ENCODE data around the gene TNNT3. TPM values are rescaled to one million over a fixed set of nuclear protein-coding genes. Genes with fewer than 3 reads are reported as not detected.

The TNNT3 gene
- total RNA-seq, 1 donor from 2014 or later = not detected

DNA sequence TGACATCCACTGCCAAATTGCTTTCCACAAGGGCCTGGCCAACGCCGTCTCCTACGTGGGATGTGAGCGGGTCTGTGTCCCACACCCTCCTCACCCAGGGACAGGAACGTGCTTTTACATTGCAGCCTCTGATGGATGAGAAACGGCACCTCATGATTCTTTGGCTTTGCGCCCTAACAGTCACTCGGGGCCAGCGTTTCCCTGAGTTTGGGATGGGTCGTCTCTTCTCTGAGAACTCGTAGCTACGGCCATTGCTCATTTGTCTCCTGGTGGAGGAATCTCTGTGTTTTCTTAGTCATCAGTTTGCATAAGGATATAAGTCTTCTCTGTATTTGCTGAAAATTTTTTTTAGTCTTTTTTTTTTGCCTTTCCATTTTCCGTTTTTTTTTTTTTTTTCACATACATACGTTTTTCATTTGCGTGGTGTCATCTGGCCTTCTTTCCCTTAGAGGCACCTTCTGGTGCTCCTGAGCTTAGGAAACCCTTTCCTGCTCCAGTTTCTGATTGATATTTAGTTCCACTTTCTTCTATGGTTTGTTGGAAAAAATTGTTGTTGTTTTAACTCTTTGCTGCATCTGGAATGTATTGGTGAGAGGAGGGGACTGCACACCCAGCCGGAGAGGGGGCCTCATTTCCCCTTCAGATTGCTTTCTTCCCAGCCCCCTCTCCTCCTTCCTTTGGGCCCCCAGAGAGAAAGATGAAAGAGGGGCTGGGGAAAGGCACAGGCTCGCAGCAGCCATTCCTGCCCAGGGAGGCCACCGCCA, 12.0 kb downstream of the TNNT3 start:
- H3K27me3 ChIP-seq (ENCODE audit: control insufficient read depth, insufficient read depth, low read length) = no peaks in the 10 kb centered on the region
- DNase-seq (ENCODE audit: low read depth) = peak; percentile 22
- H3K4me3 ChIP-seq (ENCODE audit: low read depth, low read length) = no peak overlapping the region
- no peaks in the 10 kb centered on the region for H3K36me3 ChIP-seq (ENCODE audit: control insufficient read depth, insufficient read depth, low read length)
- TF ChIP-seq, protein P1, sequence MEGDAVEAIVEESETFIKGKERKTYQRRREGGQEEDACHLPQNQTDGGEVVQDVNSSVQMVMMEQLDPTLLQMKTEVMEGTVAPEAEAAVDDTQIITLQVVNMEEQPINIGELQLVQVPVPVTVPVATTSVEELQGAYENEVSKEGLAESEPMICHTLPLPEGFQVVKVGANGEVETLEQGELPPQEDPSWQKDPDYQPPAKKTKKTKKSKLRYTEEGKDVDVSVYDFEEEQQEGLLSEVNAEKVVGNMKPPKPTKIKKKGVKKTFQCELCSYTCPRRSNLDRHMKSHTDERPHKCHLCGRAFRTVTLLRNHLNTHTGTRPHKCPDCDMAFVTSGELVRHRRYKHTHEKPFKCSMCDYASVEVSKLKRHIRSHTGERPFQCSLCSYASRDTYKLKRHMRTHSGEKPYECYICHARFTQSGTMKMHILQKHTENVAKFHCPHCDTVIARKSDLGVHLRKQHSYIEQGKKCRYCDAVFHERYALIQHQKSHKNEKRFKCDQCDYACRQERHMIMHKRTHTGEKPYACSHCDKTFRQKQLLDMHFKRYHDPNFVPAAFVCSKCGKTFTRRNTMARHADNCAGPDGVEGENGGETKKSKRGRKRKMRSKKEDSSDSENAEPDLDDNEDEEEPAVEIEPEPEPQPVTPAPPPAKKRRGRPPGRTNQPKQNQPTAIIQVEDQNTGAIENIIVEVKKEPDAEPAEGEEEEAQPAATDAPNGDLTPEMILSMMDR (IDR thresholded peaks at IDR 0.05; ENCODE audit: insufficient read depth, low read length, severe bottlenecking) = no peak
- peak; percentile 40 for FAIRE-seq

DNA sequence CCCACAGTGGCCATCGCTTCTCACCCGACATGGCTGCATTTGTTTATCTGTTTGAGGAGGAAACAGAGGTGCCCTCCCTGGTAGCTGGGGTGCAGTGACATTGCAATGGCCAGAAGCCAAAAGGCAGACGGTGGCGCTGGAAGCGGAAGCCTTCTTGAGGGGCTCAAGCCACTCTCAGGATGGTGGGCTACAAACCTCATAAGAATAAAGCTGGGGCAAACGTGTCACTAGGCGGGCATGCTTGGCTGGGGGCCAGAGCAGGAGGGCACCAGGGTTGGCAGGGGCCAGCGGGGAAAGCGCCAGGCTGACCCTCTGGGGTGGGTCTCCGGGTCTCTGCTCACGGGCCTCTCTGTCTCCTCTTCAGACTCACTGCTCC, 12.6 kb downstream of the TNNT3 start:
- FAIRE-seq = no peak
- H3K27me3 ChIP-seq (ENCODE audit: control insufficient read depth, insufficient read depth, low read length) = no peaks in the 10 kb centered on the region
- TF ChIP-seq, protein P1 (IDR thresholded peaks at IDR 0.05; ENCODE audit: insufficient read depth, low read length, severe bottlenecking) = no peak

DNA sequence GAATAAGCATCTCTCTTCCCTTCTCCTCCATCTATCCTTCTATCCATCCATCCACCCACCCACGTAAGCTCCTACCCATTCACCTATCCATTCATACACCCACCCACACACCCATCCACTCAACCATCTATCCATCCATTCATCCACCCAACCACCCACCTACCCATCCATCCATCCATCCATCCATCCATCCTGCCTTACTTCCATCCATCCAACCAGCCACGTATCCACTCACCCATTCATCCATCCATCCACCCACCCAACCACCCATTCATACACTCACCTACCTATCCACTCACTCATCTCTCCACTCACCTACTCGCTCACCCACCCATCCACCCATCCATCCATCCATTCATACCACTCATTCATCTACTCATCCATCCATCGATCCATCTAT, 13.2 kb downstream of the TNNT3 start:
- Histone ChIP-seq H3K27me3 (ENCODE audit: control insufficient read depth, insufficient read depth, low read length) (no peaks in the 10 kb centered on the region), H3K4me3 (ENCODE audit: low read depth, low read length) (no peak overlapping the region), H3K36me3 (ENCODE audit: control insufficient read depth, insufficient read depth, low read length) (no peaks in the 10 kb centered on the region)
- peak; percentile 32 for FAIRE-seq
- TF ChIP-seq, protein P1 (IDR thresholded peaks at IDR 0.05; ENCODE audit: insufficient read depth, low read length, severe bottlenecking) = no peak
- DNase-seq (ENCODE audit: low read depth) = no peak

More for the DNA sequence above, 12.6 kb downstream of the TNNT3 start:
- H3K4me3 ChIP-seq (ENCODE audit: low read depth, low read length) = no peak overlapping the region
- H3K36me3 ChIP-seq (ENCODE audit: control insufficient read depth, insufficient read depth, low read length) = no peaks in the 10 kb centered on the region
- DNase-seq (ENCODE audit: low read depth) = no peak

DNA sequence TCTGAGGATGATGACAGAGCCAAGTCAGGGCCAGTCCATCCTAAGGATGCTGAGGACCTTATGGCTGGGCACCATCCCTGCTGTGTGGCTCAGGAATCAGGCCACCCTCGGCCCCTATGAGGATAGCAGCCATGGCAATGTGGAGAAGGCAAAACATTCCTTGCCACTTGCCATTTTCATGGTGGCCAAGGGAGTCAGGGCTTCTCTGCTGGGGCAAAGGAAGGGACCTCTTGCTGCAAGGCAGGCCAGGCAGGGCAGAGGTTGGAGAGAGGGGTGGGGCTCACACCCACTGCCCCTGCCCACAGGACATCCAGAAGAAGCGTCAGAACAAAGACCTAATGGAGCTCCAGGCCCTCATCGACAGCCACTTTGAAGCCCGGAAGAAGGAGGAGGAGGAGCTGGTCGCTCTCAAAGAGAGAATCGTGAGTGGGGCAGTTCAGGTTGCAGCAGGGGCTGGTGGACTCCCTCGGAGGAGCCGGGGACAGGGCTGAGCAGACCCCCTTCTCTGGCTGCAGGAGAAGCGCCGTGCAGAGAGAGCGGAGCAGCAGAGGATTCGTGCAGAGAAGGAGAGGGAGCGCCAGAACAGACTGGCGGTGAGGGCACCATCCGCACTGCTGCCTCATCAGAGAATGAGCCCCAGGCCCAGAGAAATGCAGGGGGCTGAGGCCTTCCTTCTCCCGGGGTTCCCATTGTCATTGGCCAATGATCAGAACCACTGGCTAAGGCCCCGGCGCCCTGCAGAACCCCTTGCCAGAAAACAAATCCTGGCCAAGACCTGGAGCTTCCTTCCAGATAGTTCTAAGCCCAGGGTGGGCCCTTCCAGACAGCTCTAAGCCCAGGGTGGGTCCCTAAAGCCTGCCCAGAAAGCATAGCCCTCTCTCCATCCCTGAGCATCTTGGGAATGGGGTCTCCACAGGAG, 14.2 kb downstream of the TNNT3 start:
- TF ChIP-seq, protein P1 (IDR thresholded peaks at IDR 0.05; ENCODE audit: insufficient read depth, low read length, severe bottlenecking) = no peak
- no peak overlapping the region for H3K4me3 ChIP-seq (ENCODE audit: low read depth, low read length)
- H3K27me3 ChIP-seq (ENCODE audit: control insufficient read depth, insufficient read depth, low read length) = no peaks in the 10 kb centered on the region
- DNase-seq (ENCODE audit: low read depth) = no peak
- no peak for FAIRE-seq
- H3K36me3 ChIP-seq (ENCODE audit: control insufficient read depth, insufficient read depth, low read length) = no peaks in the 10 kb centered on the region

DNA sequence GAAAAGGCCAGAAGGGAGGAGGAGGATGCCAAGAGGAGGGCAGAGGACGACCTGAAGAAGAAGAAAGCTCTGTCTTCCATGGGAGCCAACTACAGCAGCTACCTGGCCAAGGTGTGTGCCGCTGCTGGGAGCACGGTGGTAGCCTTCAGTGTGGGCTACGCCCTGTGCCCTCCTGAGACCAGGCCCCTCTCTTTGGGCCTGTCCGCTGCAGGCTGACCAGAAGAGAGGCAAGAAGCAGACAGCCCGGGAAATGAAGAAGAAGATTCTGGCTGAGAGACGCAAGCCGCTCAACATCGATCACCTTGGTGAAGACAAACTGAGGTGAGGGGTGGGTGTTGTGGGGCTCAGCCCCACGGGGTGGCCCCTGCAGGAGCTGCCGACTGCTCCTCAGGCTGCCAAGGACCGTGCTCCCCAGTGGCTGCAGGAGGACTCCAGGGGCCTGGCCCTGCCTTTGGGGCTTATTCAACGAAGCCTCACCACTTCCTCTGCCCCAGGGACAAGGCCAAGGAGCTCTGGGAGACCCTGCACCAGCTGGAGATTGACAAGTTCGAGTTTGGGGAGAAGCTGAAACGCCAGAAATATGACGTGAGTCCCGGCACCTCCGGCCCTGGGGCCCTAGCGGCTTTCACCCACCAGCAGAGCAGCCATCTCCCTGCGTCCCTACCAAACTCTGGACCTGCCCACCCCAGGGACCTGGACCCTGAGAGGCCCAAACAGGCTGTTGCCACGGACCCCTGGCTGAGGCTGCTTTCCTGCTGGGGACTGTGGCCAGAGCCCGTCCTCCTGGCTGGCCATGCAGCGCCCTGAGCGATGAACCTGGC, 15.0 kb downstream of the TNNT3 start:
- no peak for FAIRE-seq
- Histone ChIP-seq H3K36me3 (ENCODE audit: control insufficient read depth, insufficient read depth, low read length) (no peaks in the 10 kb centered on the region), H3K27me3 (ENCODE audit: control insufficient read depth, insufficient read depth, low read length) (no peaks in the 10 kb centered on the region), H3K4me3 (ENCODE audit: low read depth, low read length) (no peak overlapping the region)
- TF ChIP-seq, protein P1 (IDR thresholded peaks at IDR 0.05; ENCODE audit: insufficient read depth, low read length, severe bottlenecking) = no peak
- DNase-seq (ENCODE audit: low read depth) = no peak
